Activated naive CD8-positive, alpha-beta T cell treated with anti-CD3 and anti-CD28 coated beads for 36 hours (primary cell): Measurements from ENCODE around the gene TOX4. TPM values are rescaled to one million over a fixed set of nuclear protein-coding genes. Genes with fewer than 3 reads are reported as not detected.

Experiments
- DNase-seq: peaks from one replicate; pipeline ENCODE4 v3.0.0; 2021
- H3K27ac Mint-ChIP-seq: one replicate; pipeline ENCODE4 v1.8.0; 2022; ENCODE audit warnings: mild to moderate bottlenecking, moderate library complexity, mixed read lengths
- H3K27me3 Mint-ChIP-seq: one replicate; pipeline ENCODE4 v1.8.0; 2022; ENCODE audit warnings: mild to moderate bottlenecking, mixed read lengths
- H3K36me3 Mint-ChIP-seq: one replicate; pipeline ENCODE4 v1.8.0; 2021; ENCODE audit warnings: mild to moderate bottlenecking, mixed read lengths
- H3K4me1 Mint-ChIP-seq: one replicate; pipeline ENCODE4 v1.8.0; 2021; ENCODE audit warnings: mixed read lengths
- H3K4me3 Mint-ChIP-seq: one replicate; pipeline ENCODE4 v1.8.0; 2022; ENCODE audit warnings: mild to moderate bottlenecking, moderate library complexity, mixed read lengths
- H3K9me3 Mint-ChIP-seq: one replicate; pipeline ENCODE4 v1.8.0; 2022; ENCODE audit warnings: mixed read lengths
- total RNA-seq, 2 experiments: library from RNA; stranded (reverse); gene quantifications; one replicate each; pipeline ENCODE4 v1.2.3, GENCODE V29; 2021

The TOX4 gene
- total RNA-seq, 2 experiments from 2014 or later = 76.5 to 78.0 TPM

- H3K4me1 Mint-ChIP-seq = peaks cover 5% of the 10 kb centered on the region
- no peak for DNase-seq
- no peak overlapping the region for H3K27ac Mint-ChIP-seq
- H3K4me3 Mint-ChIP-seq = no peak overlapping the region
- H3K9me3 Mint-ChIP-seq = no peaks in the 10 kb centered on the region
- H3K27me3 Mint-ChIP-seq = no peaks in the 10 kb centered on the region
- H3K36me3 Mint-ChIP-seq = peaks cover 4% of the 10 kb centered on the region
These were observed 9.7 kb downstream of the TOX4 start for GRCh38 chr14:21486640-21487087.

DNA sequence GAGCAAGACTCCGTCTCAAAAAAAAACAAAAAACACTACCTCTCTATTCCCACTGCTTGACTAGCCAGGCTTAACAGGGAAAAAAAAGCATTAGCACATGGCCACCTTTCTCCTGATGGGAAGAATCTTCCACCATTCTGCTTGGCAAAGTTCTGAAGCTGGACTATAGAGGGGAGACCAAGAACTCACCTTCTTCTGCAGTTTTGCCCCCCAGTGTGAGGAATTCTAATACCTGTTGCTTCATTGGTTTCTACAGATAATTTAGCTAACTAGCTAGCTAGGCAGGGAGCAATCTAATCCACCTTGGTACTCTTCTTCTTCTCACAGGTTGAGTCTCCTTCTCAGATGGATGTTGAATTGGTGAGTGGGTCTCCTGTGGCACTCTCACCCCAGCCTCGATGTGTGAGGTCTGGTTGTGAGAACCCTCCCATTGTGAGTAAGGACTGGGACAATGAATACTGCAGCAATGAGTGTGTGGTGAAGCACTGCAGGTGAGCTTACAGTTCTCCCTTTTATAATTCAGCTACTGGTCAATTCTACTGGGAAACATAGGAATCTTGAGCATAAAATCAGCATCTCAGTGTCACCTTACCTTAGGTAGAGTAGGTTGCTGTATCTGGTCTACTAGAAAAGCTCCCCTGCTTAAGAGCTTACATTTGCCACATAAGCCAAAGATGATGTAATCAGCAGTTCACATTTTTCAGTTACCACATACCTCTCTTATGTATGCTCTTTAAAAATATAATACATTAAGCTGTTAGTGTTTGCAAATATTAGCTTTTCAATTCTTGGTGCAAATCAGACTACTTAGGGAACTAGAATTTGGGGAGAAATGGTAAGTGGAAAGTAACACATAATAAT, 18.1 kb downstream of the TOX4 start:
- Mint-ChIP-seq H3K4me3 (no peak overlapping the region), H3K27ac (peak overlapping the region; percentile 68)

GRCh38 chr14:21496453-21496852, 19.5 kb downstream of the TOX4 start:
- no peak overlapping the region for H3K4me3 Mint-ChIP-seq
- H3K27ac Mint-ChIP-seq = no peak overlapping the region
- peaks cover 22% of the 10 kb centered on the region for H3K4me1 Mint-ChIP-seq
- peaks cover 28% of the 10 kb centered on the region for H3K36me3 Mint-ChIP-seq
- no peaks in the 10 kb centered on the region for H3K27me3 Mint-ChIP-seq
- H3K9me3 Mint-ChIP-seq = no peaks in the 10 kb centered on the region
- DNase-seq = no peak

More for the DNA sequence above, 18.1 kb downstream of the TOX4 start:
- no peak for DNase-seq
- peaks cover 18% of the 10 kb centered on the region for H3K36me3 Mint-ChIP-seq
- no peaks in the 10 kb centered on the region for H3K9me3 Mint-ChIP-seq
- H3K4me1 Mint-ChIP-seq = peaks cover 15% of the 10 kb centered on the region
- H3K27me3 Mint-ChIP-seq = no peaks in the 10 kb centered on the region

DNA sequence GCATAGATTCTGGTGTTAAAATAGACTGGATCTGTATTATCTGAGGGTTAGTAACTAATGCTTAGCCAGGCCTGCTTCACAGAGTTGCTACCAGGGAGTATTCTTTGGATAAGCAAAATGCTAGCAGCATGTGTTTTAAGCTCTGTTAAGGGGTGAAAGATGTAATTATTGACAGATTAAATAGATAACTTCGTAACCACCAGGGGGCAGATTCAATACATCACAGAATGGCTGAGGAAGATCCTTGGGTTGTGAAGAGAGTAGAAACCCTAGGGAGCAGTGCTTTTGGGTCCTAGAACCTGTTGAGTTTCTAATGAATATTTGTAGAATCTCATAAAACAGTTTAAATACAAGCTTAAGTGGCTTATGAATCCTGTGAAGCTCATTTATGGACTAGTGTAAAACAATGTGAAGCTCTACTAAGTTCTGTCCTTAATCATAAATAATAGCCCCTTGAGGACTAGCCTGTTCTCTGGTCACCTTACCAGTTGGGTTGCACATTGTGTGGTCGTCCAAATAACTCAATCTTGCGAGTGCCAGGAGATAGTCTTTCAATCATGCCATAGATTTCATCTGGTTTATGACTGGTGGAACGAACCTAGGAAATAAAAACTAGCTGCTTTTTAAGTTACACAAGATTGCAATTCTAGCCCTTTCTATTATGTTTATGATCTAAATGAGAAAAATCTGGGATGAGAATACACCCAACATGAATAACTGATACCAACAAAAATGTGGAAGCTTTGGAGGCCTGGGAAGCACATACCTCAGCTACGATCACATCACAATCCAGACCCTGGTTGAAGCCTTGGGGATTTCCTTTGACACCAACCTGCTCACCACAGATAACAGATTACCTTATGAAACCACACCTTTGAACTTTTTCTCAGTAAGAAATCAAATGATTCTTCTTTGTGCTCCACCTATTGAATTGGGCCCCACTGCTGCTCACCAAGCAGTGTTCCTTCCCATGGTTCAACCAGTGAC, 21.8 kb downstream of the TOX4 start:
- no peaks in the 10 kb centered on the region for H3K9me3 Mint-ChIP-seq
- DNase-seq = no peak
- H3K4me1 Mint-ChIP-seq = peaks cover 33% of the 10 kb centered on the region
- no peak overlapping the region for H3K4me3 Mint-ChIP-seq
- H3K27ac Mint-ChIP-seq = peak overlapping the region; percentile 70
- H3K27me3 Mint-ChIP-seq = no peaks in the 10 kb centered on the region
- peaks cover 24% of the 10 kb centered on the region for H3K36me3 Mint-ChIP-seq

DNA sequence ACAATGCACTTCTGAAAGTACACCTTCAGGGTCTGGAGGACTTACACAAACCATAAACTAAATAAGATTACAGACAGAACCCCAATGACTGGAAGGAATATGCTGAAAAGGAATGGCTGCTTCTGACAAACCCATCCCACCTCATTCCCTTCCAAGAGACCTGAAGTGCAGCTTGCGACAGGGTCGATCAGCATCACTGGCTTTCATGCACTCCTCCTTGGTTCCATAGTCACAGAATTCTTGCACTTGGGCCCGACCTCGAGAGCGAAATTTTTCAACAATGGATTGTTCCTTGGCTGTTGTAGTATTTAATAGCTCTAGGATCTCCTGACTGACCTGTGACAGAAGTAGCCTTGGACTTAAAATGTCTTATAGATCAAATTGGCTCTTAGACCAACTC, 24.6 kb downstream of the TOX4 start:
- H3K27me3 Mint-ChIP-seq = no peaks in the 10 kb centered on the region
- peaks cover 51% of the 10 kb centered on the region for H3K4me1 Mint-ChIP-seq
- peaks cover 36% of the 10 kb centered on the region for H3K36me3 Mint-ChIP-seq
- no peaks in the 10 kb centered on the region for H3K9me3 Mint-ChIP-seq
- peak overlapping the region; percentile 34 for H3K27ac Mint-ChIP-seq
- no peak overlapping the region for H3K4me3 Mint-ChIP-seq
- DNase-seq = no peak

GRCh38 chr14:21503376-21503775, 26.4 kb downstream of the TOX4 start:
- H3K27me3 Mint-ChIP-seq = no peaks in the 10 kb centered on the region
- DNase-seq = no peak
- peaks cover 59% of the 10 kb centered on the region for H3K4me1 Mint-ChIP-seq
- H3K4me3 Mint-ChIP-seq = no peak overlapping the region
- H3K36me3 Mint-ChIP-seq = peaks cover 46% of the 10 kb centered on the region
- peak overlapping the region; percentile 38 for H3K27ac Mint-ChIP-seq
- H3K9me3 Mint-ChIP-seq = no peaks in the 10 kb centered on the region

DNA sequence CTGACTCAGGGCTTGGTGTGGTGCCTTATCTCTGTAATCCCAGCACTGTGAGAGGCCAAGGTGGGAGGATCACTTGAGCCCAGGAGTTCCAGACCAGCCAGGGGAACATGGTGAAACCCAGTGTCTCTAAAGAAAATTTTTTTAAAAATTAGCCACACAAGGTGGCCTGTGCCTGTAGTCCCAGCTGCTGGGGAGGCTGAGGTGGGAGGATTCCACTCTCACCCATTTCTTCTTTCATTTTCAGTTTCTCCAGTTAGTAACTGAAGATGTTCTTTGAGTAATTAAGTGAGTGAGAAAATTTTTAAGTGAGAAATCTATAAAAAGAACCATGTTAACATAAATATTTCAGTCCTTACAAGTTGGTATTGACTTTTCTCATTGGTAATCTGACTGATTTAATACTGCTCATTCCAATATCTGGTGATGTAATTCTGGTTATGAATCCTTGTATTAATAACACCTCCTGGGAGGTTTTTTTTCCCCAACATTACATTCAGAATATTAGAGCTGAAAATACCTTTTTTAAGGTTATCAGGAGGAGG, 28.1 kb downstream of the TOX4 start:
- Mint-ChIP-seq H3K9me3 (no peaks in the 10 kb centered on the region), H3K4me3 (peak overlapping the region; percentile 61), H3K36me3 (peaks cover 42% of the 10 kb centered on the region), H3K27me3 (no peaks in the 10 kb centered on the region), H3K27ac (peak overlapping the region; percentile 84), H3K4me1 (peaks cover 55% of the 10 kb centered on the region)
- peak; percentile 40 for DNase-seq

GRCh38 chr14:21506557-21506956, 29.6 kb downstream of the TOX4 start:
- Mint-ChIP-seq H3K27me3 (no peaks in the 10 kb centered on the region), H3K36me3 (peaks cover 38% of the 10 kb centered on the region), H3K9me3 (no peaks in the 10 kb centered on the region), H3K4me3 (no peak overlapping the region), H3K27ac (no peak overlapping the region), H3K4me1 (peaks cover 52% of the 10 kb centered on the region)
- DNase-seq = no peak

DNA sequence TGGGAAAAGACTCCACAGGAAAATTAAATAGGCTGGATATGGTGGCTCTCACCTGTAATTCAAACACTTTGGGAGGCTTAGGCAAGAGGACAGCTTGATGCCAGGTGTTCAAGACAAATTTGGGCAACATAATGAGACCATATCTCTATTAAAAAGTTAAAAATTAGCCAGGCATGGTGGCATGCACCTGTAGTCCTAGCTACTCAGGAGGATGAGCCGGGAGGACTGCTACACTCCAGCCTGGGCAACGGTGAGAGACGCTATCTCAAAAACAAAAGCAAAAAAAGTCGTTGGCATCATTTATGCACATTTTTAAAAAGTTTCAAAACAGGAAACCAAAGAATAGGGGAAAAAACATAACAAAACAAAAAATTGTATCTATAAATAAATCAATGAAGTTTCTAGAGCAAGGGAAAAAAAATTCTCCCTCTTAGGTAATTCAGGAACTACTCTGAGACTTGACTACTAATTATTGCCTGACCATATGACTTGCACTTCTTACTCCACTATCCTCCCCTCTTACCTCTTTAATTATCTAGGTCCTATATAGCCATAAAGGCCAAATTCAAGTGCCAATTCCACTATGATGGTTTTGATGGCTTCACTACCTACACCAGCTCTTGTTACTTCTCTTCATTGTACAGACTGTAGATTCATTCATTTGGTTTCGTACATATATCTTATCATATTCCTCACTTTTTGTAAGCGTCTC, 32.6 kb downstream of the TOX4 start:
- peak overlapping the region; percentile 98 for H3K4me3 Mint-ChIP-seq
- H3K36me3 Mint-ChIP-seq = peaks cover 42% of the 10 kb centered on the region
- no peaks in the 10 kb centered on the region for H3K27me3 Mint-ChIP-seq
- no peak for DNase-seq
- peak overlapping the region; percentile 98 for H3K27ac Mint-ChIP-seq
- no peaks in the 10 kb centered on the region for H3K9me3 Mint-ChIP-seq
- peaks cover 41% of the 10 kb centered on the region for H3K4me1 Mint-ChIP-seq

DNA sequence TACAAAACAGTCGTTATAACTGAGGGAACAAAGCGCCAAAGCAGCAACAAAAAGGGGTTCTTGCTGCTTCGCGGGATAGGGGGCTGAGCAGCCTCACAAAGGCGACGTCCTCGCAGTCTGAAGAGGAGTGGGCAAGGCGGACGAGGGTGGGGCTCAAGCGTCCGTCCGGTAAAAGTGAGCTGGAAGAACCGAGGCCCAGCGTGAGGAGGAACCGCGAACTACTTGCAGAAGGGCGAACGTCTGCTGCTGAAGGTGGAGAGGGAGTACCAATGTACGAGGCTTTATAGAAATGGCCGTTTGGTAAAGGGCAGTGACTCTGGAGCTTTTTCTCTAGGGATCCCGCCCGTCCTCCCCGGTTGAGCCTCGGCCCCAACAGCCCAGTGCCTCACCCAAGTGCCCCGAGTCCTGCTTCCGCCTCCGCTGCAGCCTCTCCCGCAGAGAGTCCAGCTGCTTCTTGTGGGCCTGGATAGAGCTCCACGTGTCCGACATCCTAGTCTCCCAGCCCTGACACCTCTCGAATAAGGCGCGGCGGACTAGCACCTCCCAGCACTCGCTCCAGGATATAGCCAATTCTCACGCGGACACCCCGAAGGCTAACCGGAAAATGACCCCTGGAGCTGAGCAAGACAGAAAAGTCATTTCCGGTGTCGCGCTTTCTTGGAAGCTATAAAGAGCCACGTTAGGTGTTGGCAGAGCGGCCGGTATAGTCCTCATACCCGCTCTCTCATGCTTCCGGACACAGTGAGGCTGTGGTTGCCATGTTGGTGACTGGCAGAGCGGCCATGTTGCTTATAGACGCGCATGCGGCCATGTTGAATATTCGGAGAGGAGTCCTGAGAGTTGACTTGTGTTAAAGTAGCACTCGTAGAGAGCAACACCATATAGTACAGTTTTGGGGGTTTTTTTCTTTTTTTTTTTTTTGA, 34.0 kb downstream of the TOX4 start, which contains the start of gene METTL3:
Gene METTL3 (minus strand): TSS at position 606 of the 923 bp plus-strand sequence. CDS start 117 bp downstream, at position 489.
- Mint-ChIP-seq H3K4me1 (peaks cover 31% of the 10 kb centered on the region), H3K27me3 (no peaks in the 10 kb centered on the region), H3K36me3 (peaks cover 35% of the 10 kb centered on the region), H3K9me3 (no peaks in the 10 kb centered on the region), H3K27ac (peak within 1 kb of the TSS; percentile 98), H3K4me3 (peak within 1 kb of the TSS; percentile 98)
- DNase-seq = peak; percentile 91

DNA sequence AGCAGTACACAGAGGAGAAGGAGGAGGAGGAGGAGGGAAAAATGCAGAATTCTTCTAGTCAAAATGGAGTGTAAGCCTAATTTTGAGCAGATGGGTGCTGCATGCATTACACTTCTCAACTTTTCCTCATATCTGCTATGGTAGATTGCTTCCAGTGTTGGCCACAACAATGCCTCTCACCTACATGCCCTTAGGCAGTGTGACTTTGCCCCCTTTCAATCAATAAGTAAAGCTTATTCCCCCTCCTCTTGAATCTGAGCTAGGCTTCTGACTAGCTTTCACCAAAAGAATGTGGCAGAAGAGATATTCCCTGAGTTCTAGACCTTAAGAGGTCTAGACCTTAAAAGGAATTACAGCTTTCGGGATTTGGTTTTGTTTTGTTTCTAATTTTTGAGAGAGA, 37.3 kb downstream of the TOX4 start:
- Mint-ChIP-seq H3K36me3 (peaks cover 14% of the 10 kb centered on the region), H3K4me3 (no peak overlapping the region), H3K9me3 (no peaks in the 10 kb centered on the region), H3K27me3 (peaks cover 3% of the 10 kb centered on the region), H3K4me1 (peaks cover 14% of the 10 kb centered on the region), H3K27ac (no peak overlapping the region)
- DNase-seq = no peak

DNA sequence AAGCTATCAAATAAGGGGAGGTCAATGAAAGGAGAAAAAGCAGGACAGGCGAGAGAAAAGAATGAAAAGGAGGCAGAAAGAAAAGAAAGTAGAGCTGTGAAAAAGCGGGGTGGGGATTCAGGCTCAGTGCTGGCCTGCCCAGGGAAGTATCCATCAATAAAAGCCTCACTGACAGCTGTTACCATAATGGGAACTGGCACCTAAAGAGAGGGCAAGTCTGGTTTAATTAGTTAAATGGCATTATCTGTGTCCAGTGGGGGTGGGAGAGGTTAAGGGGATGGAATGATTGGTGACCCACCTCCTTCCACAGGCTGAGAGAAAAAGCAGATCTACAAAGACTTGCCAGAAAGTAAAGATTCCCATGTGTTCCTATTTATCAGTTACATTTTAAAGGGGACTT, 41.7 kb downstream of the TOX4 start:
- Mint-ChIP-seq H3K9me3 (no peaks in the 10 kb centered on the region), H3K27me3 (peaks cover 3% of the 10 kb centered on the region), H3K27ac (no peak overlapping the region), H3K4me1 (peaks cover 7% of the 10 kb centered on the region), H3K36me3 (no peaks in the 10 kb centered on the region), H3K4me3 (no peak overlapping the region)
- DNase-seq = no peak

GRCh38 chr14:21520767-21521166, 43.8 kb downstream of the TOX4 start:
- no peaks in the 10 kb centered on the region for H3K36me3 Mint-ChIP-seq
- H3K27me3 Mint-ChIP-seq = peaks cover 3% of the 10 kb centered on the region
- no peak for DNase-seq
- H3K4me1 Mint-ChIP-seq = peaks cover 11% of the 10 kb centered on the region
- H3K27ac Mint-ChIP-seq = no peak overlapping the region
- H3K4me3 Mint-ChIP-seq = no peak overlapping the region
- H3K9me3 Mint-ChIP-seq = no peaks in the 10 kb centered on the region
